Natural killer cell (primary cell): ENCODE results near the gene GNL2. TPM values are rescaled to one million over a fixed set of nuclear protein-coding genes. Genes with fewer than 3 reads are reported as not detected.
"Not testable (repeated sequence)": the region's sequence is repeated elsewhere in the genome, so short reads cannot be mapped to it uniquely, and the experiment has no call there.

Experiments
- ATAC-seq, 3 donors: fragments of 150-1000 bp in 2 of 3; fragments of 200-7000 bp in 1 of 3; cut with Tn5 transposase; 1 replicate in 1 of 3; 2 replicates in 2 of 3; pipeline ENCODE4 v1.10.0; 2021; ENCODE audit warnings: mild to moderate bottlenecking in 2 of 3, moderate library complexity in 2 of 3
- DNase-seq, 2 donors: peaks; one replicate each; pipeline versions ENCODE4 v3.0.0 to v3.0.0-alpha.2; 2013 to 2021; ENCODE audit warnings: mixed read lengths in 1 of 2
- H3K27ac ChIP-seq: one replicate; pipeline ENCODE4 v1.5.1; 2013; ENCODE audit warnings: mild to moderate bottlenecking, low read length
- H3K27me3 ChIP-seq: one replicate; pipeline ENCODE4 v1.6.1; 2013; ENCODE audit warnings: low read length; ENCODE audit not compliant: control insufficient read depth, insufficient read depth
- H3K36me3 ChIP-seq: one replicate; pipeline ENCODE4 v1.6.1; 2013; ENCODE audit warnings: low read length; ENCODE audit not compliant: control insufficient read depth, insufficient read depth
- H3K4me1 ChIP-seq: one replicate; pipeline ENCODE4 v1.6.1; 2013; ENCODE audit warnings: low read length; ENCODE audit not compliant: control insufficient read depth, insufficient read depth
- H3K4me3 ChIP-seq: one replicate; pipeline ENCODE4 v1.5.1; 2013; ENCODE audit warnings: low read length
- H3K9me3 ChIP-seq: one replicate; pipeline ENCODE4 v1.6.1; 2013; ENCODE audit warnings: low read length; ENCODE audit not compliant: control insufficient read depth, insufficient read depth
- H3K27ac Mint-ChIP-seq, 2 donors: one replicate each; pipeline ENCODE4 v1.8.0; 2022; ENCODE audit warnings: mild to moderate bottlenecking in 2 of 2, mixed read lengths in 2 of 2, moderate library complexity in 1 of 2
- H3K27me3 Mint-ChIP-seq, 2 donors: one replicate each; pipeline ENCODE4 v1.8.0; 2022; ENCODE audit warnings: low read depth in 2 of 2, mixed read lengths in 2 of 2
- H3K36me3 Mint-ChIP-seq: one replicate; pipeline ENCODE4 v1.8.0; 2022; ENCODE audit warnings: mixed read lengths
- H3K4me1 Mint-ChIP-seq, 2 donors: one replicate each; pipeline ENCODE4 v1.8.0; 2022; ENCODE audit warnings: mixed read lengths in 2 of 2
- H3K4me3 Mint-ChIP-seq: one replicate; pipeline ENCODE4 v1.8.0; 2022; ENCODE audit warnings: mild to moderate bottlenecking, moderate library complexity, mixed read lengths
- H3K9me3 Mint-ChIP-seq, 2 donors: one replicate each; pipeline ENCODE4 v1.8.0; 2022; ENCODE audit warnings: mixed read lengths in 2 of 2
- CTCF ChIP-seq: fragments of 200-600 bp; IDR thresholded peaks from one replicate; pipeline ENCODE4 v1.8.0; 2022; ENCODE audit warnings: antibody characterized with exemption
- WGBS: methylation state at CpG from one replicate; pipeline ENCODE4 v1.1.7; 2013; ENCODE audit warnings: missing lambda C conversion rate; ENCODE audit not compliant: insufficient coverage; 5-methylcytosine and 5-hydroxymethylcytosine counted together
- intact Hi-C: fragments of 100-400 bp; cut with micrococcal nuclease; formaldehyde crosslinking; loops from one replicate; pipeline ENCODE4 v1.14.2; 2022
- total RNA-seq, 4 donors: library from RNA; stranded (reverse); fragments of 120-200 nt in 1 of 4; gene quantifications; one replicate each; pipeline versions ENCODE4 v1.2.3 to v1.2.4, GENCODE V29; 2013 to 2022

The GNL2 gene
- total RNA-seq, 3 donors from 2014 or later (not counting 1 experiment from before 2014, with no cell fraction given): 70.7 to 89.9 (median 85.8) TPM

DNA sequence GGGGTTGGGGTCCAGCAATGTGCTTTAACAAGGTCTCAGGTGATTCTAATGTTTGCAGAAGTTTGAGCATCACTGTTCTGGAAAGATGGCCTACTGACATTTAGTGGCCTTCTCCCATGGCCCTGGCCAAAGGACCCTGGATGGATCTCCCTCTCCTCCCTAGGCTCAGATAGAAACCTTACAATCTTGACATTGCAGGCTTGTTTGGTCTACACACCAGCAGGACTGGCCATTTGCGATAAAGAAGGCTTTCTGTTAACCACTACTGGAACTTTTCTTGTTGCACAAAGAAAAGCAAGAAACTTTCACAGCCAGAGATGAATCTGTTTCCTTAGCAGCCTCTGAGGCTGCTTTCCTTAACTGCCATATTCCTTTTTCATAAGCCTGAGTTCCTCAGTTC is 32.8 kb downstream of the GNL2 start:
- intact Hi-C loops: no loop called here

DNA sequence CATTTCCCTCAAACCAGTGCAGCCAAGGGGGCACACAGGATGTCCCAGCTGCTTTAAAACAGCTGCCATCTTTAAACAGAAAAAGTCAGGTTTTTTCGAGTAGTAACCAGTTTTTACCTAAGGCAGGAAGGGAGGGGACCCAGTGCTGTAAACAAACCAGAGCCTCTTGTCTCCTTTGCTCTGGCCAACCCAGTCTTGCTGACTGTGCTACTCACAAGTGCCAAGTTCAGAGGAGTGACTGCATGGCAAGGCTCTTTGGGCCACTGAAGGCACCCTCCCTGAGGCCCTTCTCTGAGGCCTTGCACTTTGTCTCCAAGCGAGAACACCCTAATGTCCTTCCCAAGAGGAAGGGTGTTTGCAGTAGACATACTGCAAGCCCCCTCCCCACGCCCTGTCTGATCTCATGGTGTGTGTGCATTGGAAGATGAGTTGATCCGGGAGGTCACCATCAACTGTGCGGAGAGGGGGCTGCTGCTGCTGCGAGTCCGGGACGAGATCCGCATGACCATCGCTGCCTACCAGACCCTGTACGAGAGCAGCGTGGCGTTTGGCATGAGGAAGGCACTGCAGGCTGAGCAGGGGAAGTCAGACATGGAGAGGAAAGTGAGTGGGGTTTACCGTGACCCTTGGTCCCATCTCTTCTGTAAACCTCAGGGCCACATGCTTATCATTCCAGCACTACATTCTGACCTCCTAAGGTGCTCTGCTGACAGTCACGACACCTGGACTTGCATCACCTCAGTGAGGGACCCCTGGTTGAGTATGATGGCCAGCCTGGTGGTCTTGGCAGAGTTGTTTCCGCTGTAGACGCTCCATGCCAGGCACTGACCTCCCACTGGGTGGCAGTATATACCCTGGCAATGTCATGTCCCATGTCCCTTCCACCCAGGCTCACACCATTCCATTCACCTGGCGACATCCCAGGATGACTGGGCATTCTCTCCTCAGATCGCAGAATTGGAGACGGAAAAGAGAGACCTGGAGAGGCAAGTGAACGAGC is 34.3 kb downstream of the GNL2 start:
- H3K27ac Mint-ChIP-seq: no peak overlapping the region
- ATAC-seq: no peak

More for the DNA sequence above, 32.8 kb downstream of the GNL2 start:
- no peak overlapping the region for H3K27ac ChIP-seq
- Mint-ChIP-seq H3K4me1 (no peaks in the 10 kb centered on the region), H3K27me3 (peaks cover 0 to 2% of the 10 kb centered on the region in 2 donors), H3K36me3 (peaks cover 23% of the 10 kb centered on the region), H3K27ac (no peak overlapping the region), H3K4me3 (no peak overlapping the region), H3K9me3 (no peaks in the 10 kb centered on the region)
- H3K36me3 ChIP-seq: peaks cover 33% of the 10 kb centered on the region
- H3K4me1 ChIP-seq: no peaks in the 10 kb centered on the region
- DNase-seq (no peak), ATAC-seq (no peak)
- no peaks in the 10 kb centered on the region for H3K27me3 ChIP-seq
- WGBS: 96% methylated on average over 1 of the region's 1 CpG
- H3K4me3 ChIP-seq: no peak overlapping the region
- H3K9me3 ChIP-seq: no peaks in the 10 kb centered on the region
- TF ChIP-seq CTCF: no peak

GRCh38 chr1:37560401-37561132 is 35.2 kb downstream of the GNL2 start:
- Histone ChIP-seq H3K27ac (no peak overlapping the region), H3K27me3 (no peaks in the 10 kb centered on the region), H3K4me3 (no peak overlapping the region), H3K9me3 (no peaks in the 10 kb centered on the region), H3K4me1 (no peaks in the 10 kb centered on the region), H3K36me3 (peaks cover 10% of the 10 kb centered on the region)
- Mint-ChIP-seq H3K27ac (no peak overlapping the region), H3K4me3 (no peak overlapping the region), H3K36me3 (peaks cover 5% of the 10 kb centered on the region), H3K9me3 (no peaks in the 10 kb centered on the region), H3K27me3 (peaks cover 0 to 2% of the 10 kb centered on the region in 2 donors), H3K4me1 (no peaks in the 10 kb centered on the region)
- TF ChIP-seq CTCF: no peak
- intact Hi-C loops: no loop called here
- DNase-seq (no peak), ATAC-seq (no peak)
- WGBS: 84% methylated on average over 9 of the region's 10 CpGs

More for the DNA sequence above, 34.3 kb downstream of the GNL2 start:
- H3K4me3 Mint-ChIP-seq: no peak overlapping the region
- intact Hi-C loops: no loop called here
- peaks cover 19% of the 10 kb centered on the region for H3K36me3 ChIP-seq
- no peaks in the 10 kb centered on the region for H3K9me3 ChIP-seq
- H3K36me3 Mint-ChIP-seq: peaks cover 8% of the 10 kb centered on the region
- WGBS: 94% methylated on average over 21 of the region's 21 CpGs
- no peak for TF ChIP-seq CTCF
- H3K9me3 Mint-ChIP-seq: no peaks in the 10 kb centered on the region
- H3K27me3 ChIP-seq: no peaks in the 10 kb centered on the region
- peak in 1 of 2 donors; percentile 61 for DNase-seq
- H3K4me3 ChIP-seq: no peak overlapping the region
- peaks cover 0 to 2% of the 10 kb centered on the region in 2 donors for H3K27me3 Mint-ChIP-seq
- no peaks in the 10 kb centered on the region for H3K4me1 Mint-ChIP-seq
- no peaks in the 10 kb centered on the region for H3K4me1 ChIP-seq
- H3K27ac ChIP-seq: no peak overlapping the region

DNA sequence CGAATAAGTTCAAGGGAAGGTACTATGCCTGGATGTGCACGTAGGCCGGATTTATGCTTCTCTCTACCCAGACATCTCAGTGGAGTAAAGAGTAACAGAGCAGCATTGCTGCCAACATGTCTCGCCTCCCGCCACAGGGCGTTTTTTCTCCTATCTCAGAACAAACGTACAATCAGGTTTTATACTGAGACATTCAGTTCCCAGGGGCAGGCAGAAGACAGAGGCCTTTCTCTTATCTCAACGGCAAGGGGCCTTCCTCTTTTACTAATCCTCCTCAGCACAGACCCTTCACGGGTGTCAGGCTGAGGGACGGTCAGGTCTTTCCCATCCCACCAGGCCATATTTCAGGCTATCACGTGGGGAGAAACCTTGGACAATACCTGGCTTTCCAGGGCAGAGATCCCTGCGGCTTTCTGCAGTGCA is 35.8 kb downstream of the GNL2 start:
- H3K4me1 ChIP-seq, H3K9me3 ChIP-seq, H3K27ac Mint-ChIP-seq, H3K27ac ChIP-seq, H3K36me3 Mint-ChIP-seq, H3K9me3 Mint-ChIP-seq, H3K4me3 ChIP-seq, intact Hi-C loops, H3K36me3 ChIP-seq, H3K4me3 Mint-ChIP-seq, ATAC-seq, H3K4me1 Mint-ChIP-seq, DNase-seq, H3K27me3 Mint-ChIP-seq, H3K27me3 ChIP-seq: not testable (repeated sequence)
- WGBS: 78% methylated on average over 12 of the region's 12 CpGs
